GM12865 (cell line): ENCODE measurements around the gene POU2AF1.
A peak's percentile ranks its signal among the peaks of the same experiment; 100 is the strongest.

Experiments
- DNase-seq: peaks from one replicate; pipeline ENCODE4 v3.0.0; 2010; ENCODE audit warnings: low read depth
- H3K4me3 ChIP-seq: 2 replicates; pipeline ENCODE4 v1.5.1; 2011; ENCODE audit warnings: mild to moderate bottlenecking, low read depth, low read length, control low read depth
- CTCF ChIP-seq: IDR thresholded peaks from 2 replicates; pipeline ENCODE4 v1.5.1; 2011; ENCODE audit warnings: low read length, control low read depth, low read depth, inconsistent platforms; ENCODE audit not compliant: insufficient read depth; ENCODE audit errors: missing control alignments

The POU2AF1 gene

GRCh38 chr11:111358038-111359001 is 20.8 kb downstream of the POU2AF1 start:
- H3K4me3 ChIP-seq, result no peak overlapping the region
- TF ChIP-seq CTCF, result no peak
- peak; percentile 9 for DNase-seq

- peak; percentile 14 for DNase-seq
- TF ChIP-seq CTCF, result no peak
- no peak overlapping the region for H3K4me3 ChIP-seq
Measured at GRCh38 chr11:111357150-111358037, 21.7 kb downstream of the POU2AF1 start.

DNA sequence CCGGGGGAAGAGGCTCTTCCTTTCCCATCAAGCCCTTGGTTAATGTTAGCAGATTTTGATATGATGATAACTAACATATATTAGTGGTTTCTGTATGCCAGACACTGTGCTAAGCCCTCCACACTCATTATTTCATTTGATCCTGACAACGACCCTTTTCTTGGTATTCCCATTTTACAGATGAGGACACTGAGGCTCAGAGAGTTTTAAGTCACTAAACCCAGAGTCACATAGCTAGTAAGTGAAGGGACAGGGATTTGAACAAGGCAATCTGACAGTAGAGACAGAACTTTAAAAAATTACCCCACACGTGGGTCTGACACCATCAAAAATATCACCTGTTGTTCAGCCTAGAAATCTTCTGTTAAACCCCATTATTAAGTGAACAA is 22.4 kb downstream of the POU2AF1 start:
- no peak for DNase-seq
- H3K4me3 ChIP-seq, result no peak overlapping the region
- no peak for TF ChIP-seq CTCF

DNA sequence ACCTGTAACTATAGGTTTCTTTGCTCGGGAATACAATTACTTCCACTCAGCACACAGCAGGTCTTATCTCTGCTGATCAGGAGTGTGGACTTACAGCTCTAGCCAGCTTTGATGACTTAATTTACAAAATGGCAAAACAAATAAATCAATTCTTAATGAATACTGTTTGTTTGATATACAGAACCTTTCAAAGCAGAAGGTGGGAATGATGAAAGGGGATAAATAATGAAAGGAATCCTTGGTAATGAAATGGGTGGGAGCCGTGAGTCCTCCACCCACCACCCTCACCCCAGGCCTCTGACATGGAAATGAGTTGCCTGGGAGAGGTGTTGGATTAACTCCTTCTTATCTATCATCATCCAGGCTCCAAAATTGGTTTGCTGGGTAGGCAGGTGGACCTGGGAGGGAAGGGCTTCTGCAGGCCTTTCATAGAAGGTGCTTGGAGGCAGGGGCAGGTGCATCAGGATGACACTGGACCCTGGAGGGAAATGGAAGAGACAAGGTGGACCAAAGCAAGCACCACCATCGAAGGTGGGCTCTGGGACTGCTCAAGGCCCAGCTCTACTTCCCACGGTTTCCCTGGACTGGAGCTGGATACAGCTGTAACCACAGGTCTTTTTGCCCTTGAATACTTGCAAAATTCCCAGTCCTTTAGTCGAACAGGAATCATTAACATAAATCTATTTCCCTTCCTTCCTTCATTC is 23.0 kb downstream of the POU2AF1 start:
- H3K4me3 ChIP-seq, result no peak overlapping the region
- DNase-seq, result no peak
- no peak for TF ChIP-seq CTCF

GRCh38 chr11:111355101-111355500 is 24.0 kb downstream of the POU2AF1 start:
- H3K4me3 ChIP-seq, result no peak overlapping the region
- no peak for TF ChIP-seq CTCF
- peak; percentile 10 for DNase-seq

- DNase-seq, result peak; percentile 10
- no peak for TF ChIP-seq CTCF
- no peak overlapping the region for H3K4me3 ChIP-seq
Measured at GRCh38 chr11:111354601-111354891, 24.5 kb downstream of the POU2AF1 start.
